ENCODE data around the gene PLEKHG4B. TPM values are rescaled to one million over a fixed set of nuclear protein-coding genes. Genes with fewer than 3 reads are reported as not detected.

PLEKHG4B gene
- total RNA-seq, 1 donor from 2014 or later: 22.0 TPM

DNA sequence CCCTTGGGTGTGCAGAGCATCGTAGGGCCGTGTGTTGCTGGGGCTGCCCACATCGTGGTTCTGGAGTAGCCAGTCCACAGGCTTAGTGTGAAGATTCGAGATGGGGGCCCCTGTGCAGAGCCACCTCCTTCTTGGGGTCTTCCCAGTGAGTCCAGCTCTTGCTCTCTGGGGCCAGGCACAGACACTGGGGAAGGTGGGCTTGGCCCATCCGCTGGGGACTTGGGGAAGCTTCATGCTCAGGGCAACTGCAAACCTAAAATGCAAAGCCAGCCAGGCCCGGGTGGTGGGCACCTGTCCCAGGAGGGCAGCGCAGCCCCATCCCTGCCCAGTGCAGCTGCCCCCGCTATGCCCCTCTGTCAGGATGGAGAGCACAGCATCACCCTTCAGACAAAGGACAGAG lies 53.0 kb downstream of the PLEKHG4B start:
- Mint-ChIP-seq H3K4me3 (no peak overlapping the region), H3K27me3 (ENCODE audit: low read depth) (no peaks in the 10 kb centered on the region), H3K4me1 (no peaks in the 10 kb centered on the region), H3K9me3 (peaks cover 17% of the 10 kb centered on the region), H3K27ac (ENCODE audit: unreplicated experiment) (no peak overlapping the region), H3K36me3 (ENCODE audit: low read depth) (peaks cover 38% of the 10 kb centered on the region)
- DNase-seq (ENCODE audit: low read depth, low spot score): no peak
- TF ChIP-seq, protein P1, sequence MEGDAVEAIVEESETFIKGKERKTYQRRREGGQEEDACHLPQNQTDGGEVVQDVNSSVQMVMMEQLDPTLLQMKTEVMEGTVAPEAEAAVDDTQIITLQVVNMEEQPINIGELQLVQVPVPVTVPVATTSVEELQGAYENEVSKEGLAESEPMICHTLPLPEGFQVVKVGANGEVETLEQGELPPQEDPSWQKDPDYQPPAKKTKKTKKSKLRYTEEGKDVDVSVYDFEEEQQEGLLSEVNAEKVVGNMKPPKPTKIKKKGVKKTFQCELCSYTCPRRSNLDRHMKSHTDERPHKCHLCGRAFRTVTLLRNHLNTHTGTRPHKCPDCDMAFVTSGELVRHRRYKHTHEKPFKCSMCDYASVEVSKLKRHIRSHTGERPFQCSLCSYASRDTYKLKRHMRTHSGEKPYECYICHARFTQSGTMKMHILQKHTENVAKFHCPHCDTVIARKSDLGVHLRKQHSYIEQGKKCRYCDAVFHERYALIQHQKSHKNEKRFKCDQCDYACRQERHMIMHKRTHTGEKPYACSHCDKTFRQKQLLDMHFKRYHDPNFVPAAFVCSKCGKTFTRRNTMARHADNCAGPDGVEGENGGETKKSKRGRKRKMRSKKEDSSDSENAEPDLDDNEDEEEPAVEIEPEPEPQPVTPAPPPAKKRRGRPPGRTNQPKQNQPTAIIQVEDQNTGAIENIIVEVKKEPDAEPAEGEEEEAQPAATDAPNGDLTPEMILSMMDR (conservative IDR thresholded peaks at IDR 0.05): no peak

DNA sequence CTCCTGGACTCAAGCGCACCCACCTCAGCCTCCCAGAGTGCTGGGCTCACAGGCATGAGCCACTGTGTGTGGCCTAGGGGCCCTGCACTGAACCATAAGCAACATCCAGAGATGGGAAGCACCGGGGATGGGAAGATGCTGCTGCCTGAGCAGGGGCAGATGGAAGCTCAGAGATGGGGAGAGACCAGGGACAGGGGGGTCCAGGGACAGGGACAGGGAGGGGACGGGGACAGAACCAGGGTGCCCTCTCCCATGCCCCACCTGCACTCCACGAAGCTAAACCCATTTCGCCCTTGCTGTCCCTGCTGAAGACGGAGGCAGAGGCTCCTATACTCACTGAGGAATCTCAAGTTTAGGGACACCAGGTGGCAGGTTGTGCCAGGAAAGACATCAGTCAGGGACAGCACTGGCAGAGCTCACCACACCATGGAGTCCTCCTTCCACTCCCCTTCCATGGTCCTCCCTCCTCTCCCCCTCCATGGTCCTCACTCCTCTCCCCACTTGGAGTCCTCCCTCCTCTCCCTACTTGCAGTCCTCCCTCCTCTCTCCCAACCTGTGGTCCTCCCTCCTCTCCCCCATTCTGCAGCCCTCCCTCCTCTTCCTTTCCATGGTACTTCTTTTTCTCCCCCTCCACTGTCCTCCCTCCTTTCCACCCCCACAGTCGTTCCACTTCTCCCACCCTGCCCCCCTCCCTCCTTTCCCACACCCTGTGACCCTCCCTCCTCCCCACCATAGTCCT lies 53.8 kb downstream of the PLEKHG4B start:
- TF ChIP-seq, protein P1 (conservative IDR thresholded peaks at IDR 0.05): no peak
- Mint-ChIP-seq H3K27me3 (ENCODE audit: low read depth) (no peaks in the 10 kb centered on the region), H3K9me3 (peaks cover 20% of the 10 kb centered on the region), H3K27ac (ENCODE audit: unreplicated experiment) (no peak overlapping the region), H3K4me1 (no peaks in the 10 kb centered on the region), H3K4me3 (no peak overlapping the region), H3K36me3 (ENCODE audit: low read depth) (peaks cover 38% of the 10 kb centered on the region)
- no peak for DNase-seq (ENCODE audit: low read depth, low spot score)

DNA sequence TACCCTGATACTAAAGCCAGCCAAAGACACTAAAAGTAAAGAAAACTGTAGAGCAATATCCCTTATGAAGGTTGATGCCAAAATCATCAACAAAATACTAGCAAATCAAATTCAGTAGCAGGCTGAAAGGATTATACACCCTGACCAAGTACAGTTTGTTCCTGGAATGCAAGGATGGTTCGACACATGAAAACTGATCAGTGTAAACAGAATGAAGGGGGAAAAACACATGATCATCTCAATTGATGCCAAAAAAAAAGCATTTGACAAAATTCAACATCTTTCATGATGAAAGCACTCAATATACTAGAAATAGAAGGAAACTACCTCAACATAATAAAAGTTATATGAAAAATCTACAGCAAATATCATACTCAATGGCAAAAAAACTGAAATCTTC lies 55.8 kb downstream of the PLEKHG4B start:
- DNase-seq (ENCODE audit: low read depth, low spot score): no peak
- peaks cover 39% of the 10 kb centered on the region for H3K36me3 Mint-ChIP-seq (ENCODE audit: low read depth)
- no peak overlapping the region for H3K4me3 Mint-ChIP-seq
- no peak overlapping the region for H3K27ac Mint-ChIP-seq (ENCODE audit: unreplicated experiment)
- peaks cover 20% of the 10 kb centered on the region for H3K9me3 Mint-ChIP-seq
- TF ChIP-seq, protein P1 (conservative IDR thresholded peaks at IDR 0.05): no peak
- H3K27me3 Mint-ChIP-seq (ENCODE audit: low read depth): no peaks in the 10 kb centered on the region
- H3K4me1 Mint-ChIP-seq: no peaks in the 10 kb centered on the region

DNA sequence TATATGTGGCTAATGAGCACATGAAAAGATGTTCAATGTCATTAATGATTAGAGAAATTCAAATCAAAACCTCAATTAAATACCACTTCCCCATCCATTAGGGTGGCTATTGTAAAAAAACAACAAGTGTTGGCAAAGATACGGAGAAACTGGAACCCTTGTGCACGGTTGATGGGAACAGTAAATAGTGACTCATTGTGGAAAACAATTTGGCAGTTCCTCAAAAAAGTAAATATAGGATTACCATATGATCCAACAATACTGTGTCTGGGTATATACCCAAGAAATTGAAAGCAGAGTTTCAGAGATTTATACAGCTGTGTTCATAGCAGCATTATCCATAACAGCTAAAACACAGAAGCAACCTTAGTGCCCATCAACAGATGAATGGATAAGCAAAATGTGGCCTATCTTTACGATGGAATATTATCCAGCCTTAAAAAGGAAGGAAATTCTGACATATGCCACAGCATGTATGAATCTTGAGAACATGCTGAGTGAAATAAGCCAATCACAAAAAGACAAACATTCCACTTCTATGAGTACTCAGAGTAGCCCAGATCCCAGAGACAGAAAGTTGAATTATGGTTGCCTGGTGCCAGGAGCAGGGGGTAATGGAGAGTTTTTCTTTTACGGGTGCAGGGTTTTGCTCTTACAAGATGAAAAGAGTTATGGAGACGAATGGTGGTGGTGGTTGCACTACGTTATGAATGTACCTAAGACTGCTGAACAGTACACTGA lies 57.9 kb downstream of the PLEKHG4B start:
- Mint-ChIP-seq H3K27ac (ENCODE audit: unreplicated experiment) (no peak overlapping the region), H3K36me3 (ENCODE audit: low read depth) (peaks cover 28% of the 10 kb centered on the region), H3K4me3 (no peak overlapping the region), H3K27me3 (ENCODE audit: low read depth) (no peaks in the 10 kb centered on the region), H3K9me3 (peaks cover 20% of the 10 kb centered on the region), H3K4me1 (peaks cover 6% of the 10 kb centered on the region)
- TF ChIP-seq, protein P1 (conservative IDR thresholded peaks at IDR 0.05): no peak
- DNase-seq (ENCODE audit: low read depth, low spot score): no peak

DNA sequence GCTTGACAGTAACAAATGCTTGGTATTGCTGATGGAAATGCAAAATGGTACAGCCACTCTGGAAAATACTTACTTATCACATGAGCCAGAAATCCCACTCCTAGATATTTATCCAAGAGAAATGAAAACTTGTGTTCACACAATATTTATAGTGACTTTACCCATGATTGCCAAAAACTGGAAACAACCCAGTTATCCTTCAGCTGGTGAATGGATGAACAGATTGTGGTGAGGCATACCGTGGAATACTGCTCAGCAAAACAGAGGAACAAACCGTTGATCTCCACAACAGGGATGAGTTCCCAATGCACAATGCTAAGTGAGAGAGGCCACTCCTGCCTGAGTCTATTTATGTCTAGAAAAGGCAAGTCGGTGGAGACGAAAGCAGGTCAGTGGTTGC lies 58.8 kb downstream of the PLEKHG4B start:
- Mint-ChIP-seq H3K36me3 (ENCODE audit: low read depth) (peaks cover 28% of the 10 kb centered on the region), H3K4me3 (no peak overlapping the region), H3K4me1 (peaks cover 6% of the 10 kb centered on the region), H3K9me3 (peaks cover 20% of the 10 kb centered on the region), H3K27me3 (ENCODE audit: low read depth) (no peaks in the 10 kb centered on the region), H3K27ac (ENCODE audit: unreplicated experiment) (no peak overlapping the region)
- TF ChIP-seq, protein P1 (conservative IDR thresholded peaks at IDR 0.05): no peak
- no peak for DNase-seq (ENCODE audit: low read depth, low spot score)

All from neural crest cell (in vitro differentiated cells).